ENCODE data around the gene MCUB. TPM values are rescaled to one million over a fixed set of nuclear protein-coding genes. Genes with fewer than 3 reads are reported as not detected.

Gene MCUB
- total and polyA plus RNA-seq, 2 of the 13 experiments (the other 11 are each of a cell fraction or from before 2014, with no cell fraction given) = 0.95 to 2.2 TPM

- no peak for ATAC-seq
- WGBS (ENCODE audit: low lambda C conversion rate) = 63% methylated on average over 4 of the region's 4 CpGs
- Histone ChIP-seq H3K27ac (ENCODE audit: extremely low read length, insufficient read depth, low read length) (no peak overlapping the region), H3K4me1 (ENCODE audit: insufficient read depth, low read length) (no peaks in the 10 kb centered on the region), H2AFZ (ENCODE audit: low read length) (no peak overlapping the region), H3K9me3 (ENCODE audit: low read length) (no peaks in the 10 kb centered on the region), H3K4me2 (ENCODE audit: low read depth, low read length) (no peak overlapping the region), H3K36me3 (replicated peaks in 1 of 2; ENCODE audit: control insufficient read depth in 1 of 2, insufficient read depth in 2 of 2, low read length in 2 of 2) (no peaks in the 10 kb centered on the region), H3K27me3 (ENCODE audit: control insufficient read depth in 1 of 2, insufficient read depth in 2 of 2, low read length in 2 of 2) (no peaks in the 10 kb centered on the region), H4K20me1 (ENCODE audit: insufficient read depth, low read length) (no peaks in the 10 kb centered on the region), H3K9ac (ENCODE audit: insufficient read depth, low read depth, low read length) (no peak overlapping the region), H3K4me3 (replicated peaks in 1 of 3; ENCODE audit: insufficient read depth in 1 of 3, low read depth in 2 of 3, low read length in 3 of 3) (no peak overlapping the region), H3K79me2 (ENCODE audit: insufficient read depth, low read length) (no peaks in the 10 kb centered on the region)
- in situ Hi-C loops (cut with HindIII; ENCODE audit: extremely low pct_ligation_motif_present, low pct_unique_long_range_greater_than_20kb) (no loop called here), intact Hi-C loops (cut with micrococcal nuclease; ENCODE audit: unreplicated experiment) (no loop called here)
- ChIA-PET POLR2A (no interaction called here), CTCF (ENCODE audit: low intra/inter-chr PET ratio, low total read pairs) (no interaction called here)
- no TSS peak for BruUV-seq (replicated peaks)
- no peak for FAIRE-seq
- TF ChIP-seq REST (IDR thresholded peaks at IDR 0.05; ENCODE audit: borderline replicate concordance in 1 of 2, low read depth in 1 of 2, low read length in 2 of 2) = no peak
- TF ChIP-seq FOXO1 (CRISPR knock-in tag; IDR thresholded peaks at IDR 0.05) = no peak
- TF ChIP-seq FOXK2 (IDR thresholded peaks at IDR 0.05) = no peak
- TF ChIP-seq DPF2 (CRISPR knock-in tag; IDR thresholded peaks at IDR 0.05; ENCODE audit: borderline replicate concordance, low read depth) = no peak
- TF ChIP-seq POLR2AphosphoS5 (IDR thresholded peaks at IDR 0.05; ENCODE audit: low read depth, low read length) = no peak
- TF ChIP-seq ATF6 (CRISPR knock-in tag; conservative IDR thresholded peaks at IDR 0.05) = no peak
- no peak for TF ChIP-seq ZNF451 (CRISPR knock-in tag; IDR thresholded peaks at IDR 0.05)
- no peak for TF ChIP-seq PCBP2 (optimal IDR thresholded peaks at IDR 0.05; ENCODE audit: low read depth, low read length, poor library complexity, severe bottlenecking)
- TF ChIP-seq IRF1 (CRISPR knock-in tag; IDR thresholded peaks at IDR 0.05; ENCODE audit: low read depth) = no peak
- no peak for TF ChIP-seq NCOR1 (IDR thresholded peaks at IDR 0.05; ENCODE audit: borderline replicate concordance, low read length)
- no peak for TF ChIP-seq NFKBIZ (CRISPR knock-in tag; IDR thresholded peaks at IDR 0.05)
- TF ChIP-seq ZMYM4 (CRISPR knock-in tag; IDR thresholded peaks at IDR 0.05) = no peak
- no peak for TF ChIP-seq SNAPC5 (CRISPR knock-in tag; IDR thresholded peaks at IDR 0.05; ENCODE audit: borderline replicate concordance)
- TF ChIP-seq KLF6 (CRISPR knock-in tag; IDR thresholded peaks at IDR 0.05) = no peak
- no peak for TF ChIP-seq NFE2L2 (IDR thresholded peaks at IDR 0.05; ENCODE audit: low read length)
- DNase-seq (ENCODE audit: low spot score) = no peak
Measured at GRCh38 chr4:109588176-109588575, 28.1 kb downstream of the MCUB start.
